Dedifferentiated amniotic fluid mesenchymal stem cell (primary cell): ENCODE data around the gene ESRRB.

Source experiments
- DNase-seq: peaks from one replicate; pipeline ENCODE4 v3.0.0-alpha.2; 2016; ENCODE audit errors: extremely low spot score

The ESRRB gene

GRCh38 chr14:76541594-76542219 is 165.8 kb downstream of the ESRRB start:
- no peak for DNase-seq

- DNase-seq, result no peak
Measured at GRCh38 chr14:76546426-76547221, 170.7 kb downstream of the ESRRB start.

GRCh38 chr14:76547831-76548230 is 171.9 kb downstream of the ESRRB start:
- DNase-seq, result no peak

GRCh38 chr14:76550534-76550933 is 174.6 kb downstream of the ESRRB start:
- no peak for DNase-seq

GRCh38 chr14:76551116-76551515 is 175.2 kb downstream of the ESRRB start:
- DNase-seq, result no peak
